ENCODE measurements around the gene ID1.

The ID1 gene, protein sequence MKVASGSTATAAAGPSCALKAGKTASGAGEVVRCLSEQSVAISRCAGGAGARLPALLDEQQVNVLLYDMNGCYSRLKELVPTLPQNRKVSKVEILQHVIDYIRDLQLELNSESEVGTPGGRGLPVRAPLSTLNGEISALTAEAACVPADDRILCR

DNA sequence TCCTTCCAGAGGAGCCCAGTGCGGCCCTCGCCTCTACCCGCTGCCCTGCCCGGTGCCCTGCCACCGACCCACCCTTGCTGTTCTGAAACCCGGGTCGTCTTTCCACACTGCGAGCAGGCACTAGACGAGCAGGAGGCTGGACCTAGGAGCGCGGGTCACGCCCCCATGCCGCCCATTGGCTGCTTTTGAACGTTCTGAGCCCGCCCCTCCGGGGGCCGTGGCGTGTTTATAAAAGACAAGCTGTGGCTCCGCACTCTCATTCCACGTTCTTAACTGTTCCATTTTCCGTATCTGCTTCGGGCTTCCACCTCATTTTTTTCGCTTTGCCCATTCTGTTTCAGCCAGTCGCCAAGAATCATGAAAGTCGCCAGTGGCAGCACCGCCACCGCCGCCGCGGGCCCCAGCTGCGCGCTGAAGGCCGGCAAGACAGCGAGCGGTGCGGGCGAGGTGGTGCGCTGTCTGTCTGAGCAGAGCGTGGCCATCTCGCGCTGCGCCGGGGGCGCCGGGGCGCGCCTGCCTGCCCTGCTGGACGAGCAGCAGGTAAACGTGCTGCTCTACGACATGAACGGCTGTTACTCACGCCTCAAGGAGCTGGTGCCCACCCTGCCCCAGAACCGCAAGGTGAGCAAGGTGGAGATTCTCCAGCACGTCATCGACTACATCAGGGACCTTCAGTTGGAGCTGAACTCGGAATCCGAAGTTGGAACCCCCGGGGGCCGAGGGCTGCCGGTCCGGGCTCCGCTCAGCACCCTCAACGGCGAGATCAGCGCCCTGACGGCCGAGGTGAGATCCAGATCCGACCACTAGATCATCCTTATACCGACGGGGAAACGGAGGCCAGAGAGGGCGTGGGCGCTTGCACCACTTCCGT is at the start of gene ID1:
ID1 (plus strand) TSS at position 259 of the 871 bp plus-strand sequence; CDS start at position 358, 99 bp downstream.
- peak; percentile 91 for DNase-seq

DNA sequence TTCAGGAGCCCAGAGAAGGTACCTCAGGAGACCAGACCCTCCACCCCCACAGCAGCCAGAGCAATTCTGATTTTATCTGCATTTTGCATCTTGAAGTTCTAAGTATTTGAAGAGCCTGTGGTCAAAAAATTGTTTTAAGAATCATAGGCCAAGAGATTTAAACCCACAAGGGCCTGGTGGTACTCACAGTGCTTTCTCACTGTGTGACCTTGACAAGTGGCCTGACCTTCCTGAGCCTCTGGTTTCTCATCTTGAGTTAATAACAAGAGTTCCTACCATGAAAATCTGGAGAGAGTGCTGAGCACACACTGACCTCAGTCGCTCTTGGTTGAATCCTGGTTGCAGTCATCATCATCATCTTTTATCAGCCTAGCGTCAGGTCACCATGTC is 45.4 kb upstream of the ID1 start:
- DNase-seq, result no peak

DNA sequence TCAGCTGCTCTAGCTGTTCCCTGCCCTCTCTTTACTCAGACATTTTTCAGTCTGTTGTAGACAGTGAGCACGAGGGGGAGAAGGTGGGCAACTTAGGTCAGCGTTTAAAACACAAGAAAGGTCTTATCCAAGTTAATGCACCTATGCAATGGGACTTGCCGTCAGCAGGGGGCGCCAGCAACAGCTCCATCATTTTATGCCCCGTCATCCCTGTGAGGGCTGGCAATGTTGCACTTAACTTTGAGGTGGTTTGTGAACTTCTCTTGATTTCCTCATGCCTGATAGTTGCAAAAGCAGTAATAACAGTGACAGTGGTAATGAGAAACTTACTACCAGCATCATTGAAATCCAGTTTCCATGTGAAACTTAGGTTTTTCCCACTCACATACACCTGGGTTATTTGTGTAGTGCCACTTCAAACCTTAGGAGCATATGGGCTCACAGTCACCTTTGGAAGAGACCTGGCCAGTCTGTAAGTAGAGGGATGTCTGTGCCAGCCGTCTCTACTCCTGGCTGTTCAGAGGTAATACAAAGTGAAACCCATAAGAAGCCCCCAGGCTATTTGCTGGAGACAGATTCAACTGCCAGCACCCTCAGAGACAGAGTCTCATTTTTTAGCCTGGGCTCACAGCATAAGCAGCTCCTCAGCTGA is 44.9 kb upstream of the ID1 start:
- DNase-seq, result peak; percentile 80

DNA sequence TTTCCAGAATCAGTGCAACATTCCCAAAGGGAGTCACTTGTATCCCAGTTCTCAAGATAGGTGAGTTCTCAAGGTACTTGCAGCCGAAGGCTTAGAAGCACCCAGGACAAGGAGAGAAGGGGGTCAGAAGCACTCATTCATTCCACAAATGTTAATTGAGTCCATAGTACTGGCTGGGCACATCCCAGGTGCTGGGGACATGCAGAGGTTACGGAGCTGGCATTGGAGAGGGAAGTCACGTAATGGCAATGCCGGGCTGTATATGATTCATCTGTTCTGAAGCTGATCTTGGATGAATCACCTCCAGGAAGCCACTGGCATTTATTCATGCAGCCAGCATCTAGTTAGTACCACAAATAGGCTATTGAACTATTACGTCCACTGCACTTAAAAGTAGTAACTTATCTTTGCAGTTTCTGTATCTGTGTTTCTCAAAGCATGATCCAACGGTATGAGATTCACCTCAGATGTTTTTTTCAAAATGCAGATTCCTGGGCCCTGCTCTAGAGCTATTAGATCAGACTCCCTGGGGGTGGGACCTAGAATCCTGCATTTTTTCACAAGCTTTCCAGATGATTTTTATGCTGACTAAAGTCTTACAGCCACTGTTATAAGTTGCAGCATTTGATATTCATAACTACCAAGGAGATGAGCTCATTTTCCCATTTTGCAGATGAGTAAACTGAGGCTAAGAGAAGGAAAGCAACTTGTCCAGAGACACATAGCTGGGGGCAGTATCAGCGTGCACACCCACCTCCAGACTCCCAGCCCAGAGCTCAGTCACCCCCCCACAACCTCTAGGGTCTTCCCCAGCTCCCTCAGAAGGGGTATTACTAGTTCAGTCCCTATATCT is 44.1 kb upstream of the ID1 start:
- DNase-seq, result no peak

DNA sequence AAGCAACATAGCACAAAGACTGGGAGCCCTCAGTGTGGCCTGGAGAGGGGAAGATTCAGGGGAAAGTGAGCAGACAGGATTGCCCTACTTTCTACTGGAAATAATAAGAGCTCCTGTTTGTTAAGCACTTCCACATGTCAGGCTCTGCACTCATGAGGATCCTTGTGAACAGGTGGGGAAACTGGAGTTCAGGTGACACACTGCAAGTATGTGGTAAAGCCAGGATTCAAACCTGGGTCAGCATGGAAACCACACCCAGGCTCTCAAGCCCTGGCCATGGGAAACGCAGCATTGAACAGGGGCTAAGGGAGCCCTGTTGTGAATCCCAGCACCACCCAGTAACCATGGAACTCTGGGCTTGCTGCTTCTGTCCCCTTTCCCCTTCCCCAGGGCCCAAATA is 42.8 kb upstream of the ID1 start:
- DNase-seq, result no peak

DNA sequence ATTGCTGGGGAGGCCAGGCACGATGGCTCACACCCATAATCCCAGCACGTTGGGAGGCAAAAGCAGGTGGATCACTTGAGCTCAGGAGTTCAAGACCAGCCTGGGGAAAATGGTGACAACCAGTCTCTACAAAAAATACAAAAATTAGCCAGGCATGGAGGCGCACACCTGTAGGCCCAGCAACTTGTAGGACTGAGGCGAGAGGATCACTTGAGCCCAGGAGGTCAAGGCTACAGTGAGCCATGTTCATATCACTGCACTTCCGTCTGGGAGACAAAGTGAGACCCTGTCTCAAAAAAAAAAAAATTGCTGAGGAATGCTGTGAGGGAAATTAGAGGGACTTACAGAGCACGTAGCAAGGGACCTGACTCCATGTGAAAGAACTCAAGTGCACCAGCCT is 40.8 kb upstream of the ID1 start:
- DNase-seq, result no peak

DNA sequence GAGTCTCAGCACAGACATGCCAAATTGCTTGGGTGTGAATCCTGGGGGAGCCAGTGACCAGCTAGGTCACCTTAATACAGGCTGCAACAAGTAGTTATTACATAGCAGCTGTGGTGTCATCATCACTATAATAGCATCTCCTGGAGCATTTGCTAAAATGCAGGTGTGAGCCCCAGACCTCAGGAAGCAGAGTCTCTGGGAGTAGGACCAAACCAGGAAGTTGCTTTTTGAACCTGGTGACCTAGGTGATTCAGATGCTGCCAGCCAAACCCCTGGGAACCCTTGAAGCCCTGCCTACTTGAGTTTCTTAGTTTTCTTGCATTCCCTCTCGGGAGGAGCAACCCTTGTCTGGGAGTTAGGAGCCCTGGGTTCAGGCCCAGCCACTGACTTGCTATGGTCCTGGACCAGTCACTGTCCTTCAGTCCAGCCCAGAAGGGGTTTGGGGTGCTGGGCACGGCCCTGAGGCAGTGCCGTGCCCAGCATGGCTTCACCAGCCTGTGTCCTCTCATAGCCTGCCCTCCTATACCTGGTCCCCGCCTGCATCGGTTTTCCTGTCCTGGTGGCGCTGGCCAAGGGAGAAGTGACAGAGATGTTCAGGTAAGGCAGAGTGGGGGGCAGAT is 39.3 kb upstream of the ID1 start:
- DNase-seq, result no peak

DNA sequence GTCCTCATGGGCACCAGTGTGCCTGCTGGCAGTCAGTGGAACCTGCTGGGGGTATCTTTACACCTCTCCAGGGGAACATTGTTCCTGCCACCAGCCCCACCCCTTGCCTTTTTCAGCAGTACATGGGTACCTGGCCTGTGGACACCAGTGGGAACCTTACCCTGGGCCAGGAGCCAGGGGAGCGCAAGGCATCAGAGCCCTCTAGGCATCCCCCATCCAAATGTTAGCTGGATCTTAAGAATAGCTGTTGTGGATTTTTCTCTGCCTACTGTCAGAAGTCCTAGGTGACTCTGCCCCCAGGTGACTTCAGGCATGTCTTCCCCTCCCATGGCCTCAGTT is 38.8 kb upstream of the ID1 start:
- DNase-seq, result no peak

DNA sequence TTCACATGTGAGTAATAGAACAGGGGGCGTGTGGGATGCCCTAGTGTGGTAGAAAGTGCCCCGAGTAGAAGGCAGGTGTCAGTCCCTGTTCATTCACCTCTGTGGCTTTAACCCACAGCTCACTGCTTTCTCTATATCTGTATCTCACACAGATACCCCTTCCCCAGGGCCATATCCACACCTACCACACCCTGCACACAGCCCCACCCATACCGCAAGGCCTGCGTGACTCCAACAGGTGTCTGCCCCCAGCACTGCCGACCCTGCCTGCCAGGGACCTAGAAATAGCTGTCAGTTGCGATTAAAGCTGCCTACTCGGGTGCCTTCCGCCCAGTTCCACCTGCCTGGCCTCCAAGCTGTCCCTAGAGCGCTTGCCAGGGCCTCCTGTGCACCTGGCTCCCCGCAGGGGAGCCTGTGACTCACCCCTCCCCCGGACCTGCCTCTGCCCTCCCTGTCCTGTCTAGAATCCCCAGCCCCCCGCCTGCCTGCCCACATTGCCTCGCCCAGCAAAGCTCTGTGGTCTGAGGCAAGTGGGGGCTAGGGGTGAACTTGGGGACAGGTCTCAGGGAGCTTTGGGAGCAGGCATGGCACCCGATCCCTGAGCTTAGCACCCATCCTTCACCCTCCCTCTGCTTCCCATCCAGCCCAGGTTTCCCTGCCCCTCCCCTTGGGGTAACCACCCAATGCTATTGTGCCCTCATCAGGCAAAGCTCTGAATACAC is 38.3 kb upstream of the ID1 start:
- peak; percentile 40 for DNase-seq

DNA sequence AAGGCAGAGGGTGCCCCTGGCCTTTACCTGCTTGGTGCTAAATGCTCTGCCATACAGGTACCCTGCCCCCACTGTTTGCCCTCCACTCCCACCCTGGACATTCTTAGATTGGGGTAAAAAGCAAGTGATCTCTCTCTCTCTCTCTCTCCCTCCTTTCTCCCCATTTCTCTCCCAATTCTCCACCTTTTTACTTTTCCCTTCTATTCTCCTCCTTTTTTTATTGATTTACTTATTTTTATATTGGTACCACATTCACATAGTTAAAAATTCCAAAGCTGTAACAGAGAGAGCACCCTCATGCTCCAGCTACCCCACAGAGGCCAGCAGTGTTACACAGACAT is 37.7 kb upstream of the ID1 start:
- DNase-seq, result no peak

DNA sequence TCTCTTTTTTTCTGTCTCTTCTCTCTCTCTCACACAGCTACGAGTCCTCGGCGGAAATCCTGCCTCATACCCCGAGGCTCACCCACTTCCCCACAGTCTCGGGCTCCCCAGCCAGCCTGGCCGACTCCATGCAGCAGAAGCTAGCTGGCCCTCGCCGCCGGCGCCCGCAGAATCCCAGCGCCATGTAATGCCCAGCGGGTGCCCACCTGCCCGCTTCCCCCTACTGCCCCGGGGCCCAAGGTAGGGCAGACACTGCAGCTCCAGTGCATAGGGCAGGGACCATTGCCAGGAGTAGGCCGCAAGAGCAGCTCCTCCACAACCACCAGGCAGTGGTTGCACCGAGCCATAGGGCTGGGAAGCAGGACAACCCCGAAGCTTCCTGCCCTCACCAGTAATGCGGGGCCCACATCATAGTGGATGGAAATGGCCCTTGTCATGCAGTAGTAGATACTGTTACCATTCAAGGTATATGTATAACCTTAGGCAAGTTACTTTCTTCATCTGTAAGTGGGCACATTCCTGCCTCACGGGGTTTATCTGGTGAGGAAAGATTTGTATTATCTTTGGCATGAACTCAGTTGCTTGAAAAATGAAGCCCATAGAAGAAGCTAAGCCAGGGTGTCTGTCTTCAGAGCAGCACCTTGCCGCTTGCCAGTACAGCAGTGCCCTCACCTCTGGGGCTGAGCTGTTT is 36.9 kb upstream of the ID1 start:
- DNase-seq, result no peak

DNA sequence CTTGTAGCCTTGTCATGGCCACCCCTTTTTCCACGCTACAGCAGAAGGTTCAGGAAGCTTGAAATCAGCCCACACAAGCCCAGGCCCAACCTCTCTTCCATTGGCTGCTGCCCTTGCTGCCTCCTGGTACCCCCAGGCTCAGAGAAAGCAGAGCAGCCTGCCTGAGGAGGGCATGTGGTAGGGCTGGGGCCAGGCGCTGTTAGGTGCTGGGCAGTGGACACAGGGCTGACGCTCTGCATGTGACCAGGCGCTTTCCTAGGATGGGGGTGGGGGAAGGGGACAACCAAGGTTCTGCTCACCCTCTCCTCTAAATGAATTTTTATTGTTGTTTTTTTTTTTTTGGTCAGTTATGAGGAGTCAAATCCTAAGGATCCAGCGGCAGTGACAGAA is 36.3 kb upstream of the ID1 start:
- no peak for DNase-seq

DNA sequence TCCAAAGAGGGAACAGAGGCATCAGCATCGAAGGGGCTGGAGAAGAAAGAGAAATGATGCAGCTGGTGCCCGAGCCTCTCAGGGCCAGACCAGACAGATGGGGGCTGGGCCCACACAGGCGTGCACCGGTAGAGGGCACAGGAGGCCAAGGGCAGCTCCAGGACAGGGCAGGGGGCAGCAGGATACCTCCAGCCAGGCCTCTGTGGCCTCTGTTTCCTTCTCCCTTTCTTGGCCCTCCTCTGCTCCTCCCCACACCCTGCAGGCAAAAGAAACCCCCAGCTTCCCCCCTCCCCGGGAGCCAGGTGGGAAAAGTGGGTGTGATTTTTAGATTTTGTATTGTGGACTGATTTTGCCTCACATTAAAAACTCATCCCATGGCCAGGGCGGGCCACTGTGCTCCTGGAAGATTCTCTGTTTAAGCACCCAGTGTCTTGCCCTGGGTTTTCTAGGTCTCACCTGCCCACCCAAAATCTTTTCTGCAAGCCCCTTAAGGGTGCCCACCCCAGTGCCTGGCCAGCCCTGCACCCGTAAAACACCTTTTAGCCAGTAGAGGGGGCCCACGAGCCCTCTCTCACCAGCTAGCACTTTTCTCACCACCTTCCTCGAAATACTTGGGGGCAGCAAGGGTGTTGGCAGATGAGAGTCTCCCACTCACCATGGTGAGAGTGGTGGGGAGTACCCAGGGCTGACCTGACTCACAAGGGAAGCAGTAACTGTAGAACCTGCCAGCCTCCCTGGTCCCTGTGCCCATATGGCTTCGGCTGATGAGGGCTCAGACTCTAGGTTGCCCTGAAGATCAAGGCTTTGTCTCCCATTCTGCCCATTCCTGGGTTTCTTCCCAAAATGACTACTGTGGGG is 35.7 kb upstream of the ID1 start:
- peak; percentile 68 for DNase-seq

DNA sequence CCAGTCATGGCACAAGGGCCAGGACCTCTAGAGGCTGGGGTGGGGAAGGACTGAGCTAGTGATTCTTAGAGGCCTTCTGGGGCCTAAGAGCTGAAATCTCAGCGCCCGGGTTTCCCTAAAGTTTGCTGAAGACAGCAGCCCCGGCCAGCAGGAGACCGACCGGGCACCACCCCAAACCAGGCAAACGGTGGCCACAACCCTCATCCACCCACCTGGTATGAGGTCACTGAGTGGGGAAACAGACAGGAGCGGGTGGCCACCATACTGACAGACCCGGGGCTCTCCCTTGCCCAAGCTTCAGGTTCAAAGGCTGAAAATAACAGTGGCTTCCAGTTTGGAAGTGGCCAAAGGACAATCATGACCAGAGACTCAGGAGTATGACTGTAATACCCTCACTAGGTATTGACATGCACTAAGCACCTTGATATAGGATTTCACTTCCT is 35.0 kb upstream of the ID1 start:
- no peak for DNase-seq

DNA sequence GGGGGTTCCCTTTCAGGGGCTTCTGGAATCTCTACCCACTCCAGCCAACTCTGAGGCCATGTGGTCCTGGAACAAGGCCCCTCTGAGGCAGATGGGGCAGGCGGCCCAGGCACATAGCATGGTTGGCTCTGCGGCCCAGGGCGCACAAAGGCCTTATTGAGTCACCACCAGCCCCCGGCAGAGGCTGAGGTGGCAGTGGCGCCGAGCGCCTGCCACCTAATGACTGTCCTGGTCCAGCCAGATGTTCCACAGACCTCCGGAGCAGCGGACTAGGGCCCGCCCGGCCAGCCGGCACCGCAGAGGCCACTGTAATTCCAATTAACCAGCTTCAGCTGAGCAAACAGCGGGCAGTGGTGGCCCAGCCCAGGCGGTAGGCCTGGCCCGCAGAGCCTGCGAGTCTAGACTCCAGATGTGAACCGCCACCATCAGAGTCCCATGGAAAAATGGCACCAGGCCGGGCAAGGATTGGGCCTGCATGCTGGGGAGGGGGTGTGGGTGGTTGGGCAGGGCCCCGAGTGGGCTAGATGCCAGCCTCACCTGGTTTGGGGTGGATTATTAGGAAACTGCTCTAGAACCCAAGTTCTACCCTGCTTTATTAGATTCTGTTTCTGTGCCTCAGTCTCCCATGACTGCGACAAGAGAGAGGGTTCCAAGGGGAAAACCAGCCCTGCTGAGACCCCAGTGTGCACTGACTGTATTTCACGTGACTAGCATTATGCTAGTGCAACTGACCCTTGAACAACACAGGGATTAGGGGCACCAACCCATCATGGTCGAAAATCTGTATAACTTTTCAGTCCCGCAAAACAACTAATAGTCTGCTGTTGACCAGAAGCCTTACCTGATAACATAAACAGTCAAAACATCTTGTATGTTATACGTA is 34.1 kb upstream of the ID1 start:
- no peak for DNase-seq

DNA sequence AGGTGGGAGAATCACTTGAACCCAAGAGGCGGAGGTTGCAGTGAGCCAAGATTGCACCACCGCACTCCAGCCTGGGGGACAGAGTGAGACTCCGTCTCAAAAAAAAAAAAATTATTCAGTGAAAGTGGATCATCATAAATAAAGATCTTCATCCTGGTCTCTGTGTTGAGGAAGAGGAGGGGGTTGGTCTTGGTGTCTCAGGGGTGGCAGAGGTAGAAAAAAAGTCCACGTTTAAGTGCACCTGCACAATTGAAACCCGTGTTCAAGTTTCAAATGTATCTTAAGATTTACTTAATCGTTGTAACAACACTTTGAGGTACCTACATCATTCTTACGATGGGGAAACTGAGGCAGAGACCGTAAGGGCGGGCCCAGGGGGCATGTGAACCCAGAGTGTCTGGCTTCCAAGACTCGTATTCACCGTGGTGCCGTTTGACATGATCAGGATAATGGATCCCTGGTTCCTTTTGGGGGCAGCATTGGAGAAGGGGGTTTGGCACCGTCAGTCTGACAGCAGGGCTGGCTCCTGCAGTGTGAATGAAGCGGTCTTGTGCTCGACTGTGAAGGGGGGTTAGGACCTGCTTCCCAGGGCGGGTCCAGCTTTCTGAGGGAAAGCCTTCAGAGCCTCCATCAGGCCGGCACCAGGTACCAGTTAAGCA is 32.9 kb upstream of the ID1 start:
- DNase-seq, result peak; percentile 11

DNA sequence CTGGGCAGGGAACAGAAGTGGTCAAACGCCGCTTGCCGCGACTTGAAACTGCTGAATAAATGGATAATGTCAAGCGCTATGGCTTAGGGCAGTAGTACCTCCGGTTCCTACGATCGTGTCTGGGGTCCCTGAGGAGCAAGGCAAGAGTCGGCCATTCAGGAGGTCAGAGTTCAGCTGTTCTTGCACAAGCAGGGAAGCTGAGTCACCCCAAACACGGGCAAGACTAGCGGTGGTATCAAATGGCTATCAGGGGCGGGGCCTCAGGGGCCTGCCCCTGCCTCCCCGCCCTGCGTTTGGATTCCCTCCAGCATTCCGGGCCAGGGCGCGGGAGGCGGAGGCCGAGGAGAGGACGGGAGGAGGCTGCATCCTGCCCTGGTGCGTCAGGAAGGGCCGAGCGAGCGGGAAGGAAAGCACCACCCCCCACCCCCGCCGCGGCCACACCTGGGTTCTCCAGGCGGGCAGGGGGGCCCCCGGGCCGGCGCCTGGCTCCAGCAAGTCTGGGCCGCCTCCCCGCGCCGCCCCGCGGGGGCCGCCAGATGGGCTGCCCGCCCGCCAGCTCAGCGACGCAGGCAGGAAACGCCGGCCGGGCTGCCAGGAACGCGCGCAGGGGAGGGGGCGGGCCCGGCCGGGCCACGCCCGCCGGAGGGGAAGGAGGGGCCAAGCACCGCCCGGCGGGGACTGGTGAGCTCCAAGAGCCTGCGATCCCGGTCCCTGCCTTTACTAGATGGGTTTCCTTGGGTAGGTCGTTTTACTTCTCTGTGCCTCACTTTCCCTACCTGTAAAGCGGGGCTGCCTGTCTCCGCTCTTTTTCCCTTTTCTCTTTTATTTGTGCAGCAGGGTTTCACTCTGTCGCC is 32.2 kb upstream of the ID1 start:
- peak; percentile 84 for DNase-seq
